ENCODE data around the gene SEMA3G. TPM values are rescaled to one million over a fixed set of nuclear protein-coding genes. Genes with fewer than 3 reads are reported as not detected.

Gene SEMA3G
- total RNA-seq, 4 donors from 2014 or later, result 6.7 to 33.9 (median 20.3) TPM

- Histone ChIP-seq H3K9me3 (no peaks in the 10 kb centered on the region), H3K4me1 (peaks cover 0 to 25% (median 0%) of the 10 kb centered on the region in 3 donors), H3K27ac (peak overlapping the region in 1 of 4 donors; percentile 31), H3K36me3 (no peaks in the 10 kb centered on the region), H3K4me3 (no peak overlapping the region), H3K27me3 (no peaks in the 10 kb centered on the region)
- TF ChIP-seq POLR2AphosphoS5 (IDR thresholded peaks at IDR 0.05) (no peak), POLR2A (IDR thresholded peaks at IDR 0.05) (no peak), CTCF (IDR thresholded peaks at IDR 0.05) (no peak), EP300 (IDR thresholded peaks at IDR 0.05) (no peak)
- no peak for ATAC-seq
- 38 to 78% methylated on average over 1 to 2 of the region's 4 CpGs for WGBS, 2 donors (ENCODE audit: low coverage in 1 of 2)
Measured at GRCh38 chr3:52432691-52433141, 12.2 kb downstream of the SEMA3G start.

- H3K27ac ChIP-seq, result peak overlapping the region in 1 of 4 donors; percentile 31
- no peak for ATAC-seq
Measured at GRCh38 chr3:52432225-52432624, 12.7 kb downstream of the SEMA3G start.

DNA sequence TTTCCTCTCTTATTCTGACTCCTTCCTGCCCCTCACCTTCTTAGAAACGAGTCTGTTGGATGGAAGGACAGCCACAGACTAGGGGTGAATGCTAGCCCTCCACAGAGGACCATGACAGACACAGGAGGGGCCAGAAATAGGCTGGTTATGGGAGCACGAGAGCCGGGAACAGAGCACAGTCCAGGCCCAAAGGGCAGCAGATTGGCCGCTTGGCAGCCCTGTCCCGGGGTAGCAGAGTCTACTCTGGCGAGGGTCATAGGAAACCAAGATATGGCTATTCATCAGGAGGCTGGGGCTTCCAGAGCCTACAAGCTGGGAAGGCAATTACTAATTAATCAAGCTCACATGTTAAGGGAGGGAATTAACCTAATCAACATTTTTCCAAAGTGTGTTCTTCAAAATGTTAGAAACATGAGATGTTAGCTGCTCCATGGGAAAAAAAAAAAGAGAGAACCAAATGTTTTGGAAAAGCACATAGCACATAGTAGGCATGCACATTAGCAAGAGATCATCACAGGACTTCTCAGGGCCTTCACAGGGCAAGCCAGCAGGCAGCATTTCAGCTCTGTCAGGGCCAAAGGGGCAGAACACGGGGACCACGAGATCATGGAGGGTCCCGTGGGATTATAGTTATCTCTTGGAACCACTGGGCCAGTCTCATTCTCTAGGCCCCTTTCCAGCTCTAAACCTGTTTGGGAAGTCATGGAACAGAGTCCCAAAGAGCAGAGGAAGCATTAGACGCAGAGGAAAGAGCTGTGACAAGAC is 13.3 kb downstream of the SEMA3G start:
- Histone ChIP-seq H3K27ac (no peak overlapping the region), H3K4me3 (no peak overlapping the region), H3K36me3 (no peaks in the 10 kb centered on the region), H3K27me3 (no peaks in the 10 kb centered on the region), H3K4me1 (peaks cover 0 to 25% (median 0%) of the 10 kb centered on the region in 3 donors), H3K9me3 (no peaks in the 10 kb centered on the region)
- WGBS, 2 donors (ENCODE audit: low coverage in 1 of 2), result 67 to 77% methylated on average over 1 to 8 of the region's 10 CpGs
- TF ChIP-seq POLR2AphosphoS5 (IDR thresholded peaks at IDR 0.05), result no peak
- TF ChIP-seq POLR2A (IDR thresholded peaks at IDR 0.05), result no peak
- no peak for TF ChIP-seq CTCF (IDR thresholded peaks at IDR 0.05)
- TF ChIP-seq EP300 (IDR thresholded peaks at IDR 0.05), result no peak
- no peak for ATAC-seq

More at GRCh38 chr3:52432225-52432624, 12.7 kb downstream of the SEMA3G start:
- H3K4me1 ChIP-seq, result peaks cover 0 to 25% (median 0%) of the 10 kb centered on the region in 3 donors
- no peaks in the 10 kb centered on the region for H3K27me3 ChIP-seq
- H3K4me3 ChIP-seq, result no peak overlapping the region
- H3K36me3 ChIP-seq, result no peaks in the 10 kb centered on the region
- TF ChIP-seq POLR2A (IDR thresholded peaks at IDR 0.05), result no peak
- no peak for TF ChIP-seq POLR2AphosphoS5 (IDR thresholded peaks at IDR 0.05)
- TF ChIP-seq CTCF (IDR thresholded peaks at IDR 0.05), result no peak
- no peak for TF ChIP-seq EP300 (IDR thresholded peaks at IDR 0.05)
- 76 to 91% methylated on average over 4 of the region's 6 CpGs for WGBS, 2 donors (ENCODE audit: low coverage in 1 of 2)
- H3K9me3 ChIP-seq, result no peaks in the 10 kb centered on the region

- H3K27me3 ChIP-seq, result no peaks in the 10 kb centered on the region
- no peak for TF ChIP-seq CTCF (IDR thresholded peaks at IDR 0.05)
- TF ChIP-seq EP300 (IDR thresholded peaks at IDR 0.05), result no peak
- no peak for TF ChIP-seq POLR2AphosphoS5 (IDR thresholded peaks at IDR 0.05)
- TF ChIP-seq POLR2A (IDR thresholded peaks at IDR 0.05), result no peak
- no peak for ATAC-seq
- H3K4me1 ChIP-seq, result peaks cover 0 to 20% (median 0%) of the 10 kb centered on the region in 3 donors
- no peaks in the 10 kb centered on the region for H3K36me3 ChIP-seq
- no peak overlapping the region for H3K4me3 ChIP-seq
- peak overlapping the region in 1 of 4 donors; percentile 38 for H3K27ac ChIP-seq
- WGBS, 2 donors (ENCODE audit: low coverage in 1 of 2), result 83 to 91% methylated on average over 3 to 5 of the region's 9 CpGs
- H3K9me3 ChIP-seq, result no peaks in the 10 kb centered on the region
Measured at GRCh38 chr3:52430416-52430810, 14.5 kb downstream of the SEMA3G start.

Measured in gastroesophageal sphincter (tissue), 4 donors.